Adipocyte (in vitro differentiated cells): ENCODE measurements around the gene ADAMTSL3.
"Not testable (repeated sequence)": the region's sequence is repeated elsewhere in the genome, so short reads cannot be mapped to it uniquely, and the experiment has no call there.

Source experiments
- DNase-seq: peaks from one replicate; pipeline ENCODE4 v3.0.0-alpha.2; 2015; ENCODE audit warnings: low read depth
- H3K27me3 ChIP-seq: replicated peaks from 2 replicates; pipeline ENCODE4 v1.7.0; 2013; ENCODE audit warnings: mild to moderate bottlenecking, low read length, moderate library complexity; ENCODE audit not compliant: control insufficient read depth, insufficient read depth
- H3K36me3 ChIP-seq: 2 replicates; pipeline ENCODE4 v1.7.0; 2013; ENCODE audit warnings: low read length, mild to moderate bottlenecking, moderate library complexity; ENCODE audit not compliant: control insufficient read depth, insufficient read depth, severe bottlenecking
- H3K4me1 ChIP-seq: 2 replicates; pipeline ENCODE4 v1.7.0; 2013; ENCODE audit warnings: mild to moderate bottlenecking, low read length, moderate library complexity; ENCODE audit not compliant: control insufficient read depth, insufficient read depth
- H3K4me3 ChIP-seq: 2 replicates; pipeline ENCODE4 v1.7.0; 2013; ENCODE audit warnings: mild to moderate bottlenecking, low read length, moderate library complexity
- H3K9ac ChIP-seq: 2 replicates; pipeline ENCODE4 v1.7.0; 2013; ENCODE audit warnings: mild to moderate bottlenecking, low read length, moderate library complexity
- H3K9me3 ChIP-seq: 2 replicates; pipeline ENCODE4 v1.7.0; 2013; ENCODE audit warnings: mild to moderate bottlenecking, low read length, moderate library complexity; ENCODE audit not compliant: control insufficient read depth

ADAMTSL3 gene

GRCh38 chr15:84016371-84016770, 362.4 kb downstream of the ADAMTSL3 start:
- H3K4me3 ChIP-seq = no peak overlapping the region
- no peak overlapping the region for H3K9ac ChIP-seq
- no peaks in the 10 kb centered on the region for H3K27me3 ChIP-seq

GRCh38 chr15:84022516-84022915, 368.6 kb downstream of the ADAMTSL3 start:
- DNase-seq = no peak
- peaks cover 4% of the 10 kb centered on the region for H3K9me3 ChIP-seq
- H3K4me3 ChIP-seq = no peak overlapping the region
- H3K36me3 ChIP-seq = no peaks in the 10 kb centered on the region
- no peak overlapping the region for H3K9ac ChIP-seq
- H3K27me3 ChIP-seq = no peaks in the 10 kb centered on the region
- H3K4me1 ChIP-seq = no peaks in the 10 kb centered on the region

More at GRCh38 chr15:84016371-84016770, 362.4 kb downstream of the ADAMTSL3 start:
- Histone ChIP-seq H3K9me3 (peaks cover 16% of the 10 kb centered on the region), H3K4me1 (no peaks in the 10 kb centered on the region), H3K36me3 (no peaks in the 10 kb centered on the region)
- DNase-seq = no peak

GRCh38 chr15:84023636-84024035, 369.7 kb downstream of the ADAMTSL3 start:
- H3K27me3 ChIP-seq = no peaks in the 10 kb centered on the region
- DNase-seq = peak; percentile 14
- no peak overlapping the region for H3K4me3 ChIP-seq
- no peaks in the 10 kb centered on the region for H3K4me1 ChIP-seq
- peaks cover 4% of the 10 kb centered on the region for H3K9me3 ChIP-seq
- no peak overlapping the region for H3K9ac ChIP-seq
- no peaks in the 10 kb centered on the region for H3K36me3 ChIP-seq

DNA sequence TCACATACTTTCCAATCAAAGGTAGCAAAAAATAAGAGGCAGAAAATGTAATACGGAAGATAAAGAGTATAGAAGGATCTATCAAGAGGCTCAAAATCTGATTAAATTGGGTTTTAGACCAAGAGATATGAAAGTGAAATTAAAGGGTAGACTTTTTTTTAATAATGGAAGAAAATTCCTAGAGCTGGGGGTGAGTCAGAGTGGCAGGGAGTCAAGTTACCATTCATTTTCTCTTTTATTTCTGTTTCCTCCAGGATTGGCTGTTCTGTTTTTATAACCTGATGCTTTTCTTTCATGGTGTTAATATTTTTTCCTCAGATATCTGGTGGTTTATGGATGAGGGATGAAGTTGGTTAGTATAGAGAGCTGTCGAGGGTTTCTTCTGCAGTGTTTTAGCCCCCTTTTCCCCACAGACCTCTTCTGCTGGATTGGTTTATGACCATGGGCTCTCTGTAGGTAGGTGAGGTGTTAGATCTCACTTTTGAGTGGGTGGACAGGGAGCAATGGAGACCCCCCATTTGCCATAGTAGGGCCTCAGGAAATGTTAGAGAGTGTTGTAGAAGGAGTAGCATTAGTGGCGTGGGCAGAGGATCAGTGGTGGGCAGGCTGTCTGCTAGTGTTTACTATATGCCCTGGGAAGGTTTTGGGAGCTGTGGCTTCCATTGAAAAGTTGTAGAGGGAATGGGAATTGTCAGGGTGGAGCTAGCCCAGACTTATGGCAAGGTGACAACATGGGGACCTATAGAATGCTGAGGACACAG, 380.1 kb downstream of the ADAMTSL3 start:
- H3K9ac ChIP-seq = no peak overlapping the region
- peaks cover 3% of the 10 kb centered on the region for H3K27me3 ChIP-seq
- H3K9me3 ChIP-seq = peaks cover 13% of the 10 kb centered on the region
- no peaks in the 10 kb centered on the region for H3K36me3 ChIP-seq
- no peaks in the 10 kb centered on the region for H3K4me1 ChIP-seq
- H3K4me3 ChIP-seq = no peak overlapping the region
- DNase-seq = peak; percentile 2

DNA sequence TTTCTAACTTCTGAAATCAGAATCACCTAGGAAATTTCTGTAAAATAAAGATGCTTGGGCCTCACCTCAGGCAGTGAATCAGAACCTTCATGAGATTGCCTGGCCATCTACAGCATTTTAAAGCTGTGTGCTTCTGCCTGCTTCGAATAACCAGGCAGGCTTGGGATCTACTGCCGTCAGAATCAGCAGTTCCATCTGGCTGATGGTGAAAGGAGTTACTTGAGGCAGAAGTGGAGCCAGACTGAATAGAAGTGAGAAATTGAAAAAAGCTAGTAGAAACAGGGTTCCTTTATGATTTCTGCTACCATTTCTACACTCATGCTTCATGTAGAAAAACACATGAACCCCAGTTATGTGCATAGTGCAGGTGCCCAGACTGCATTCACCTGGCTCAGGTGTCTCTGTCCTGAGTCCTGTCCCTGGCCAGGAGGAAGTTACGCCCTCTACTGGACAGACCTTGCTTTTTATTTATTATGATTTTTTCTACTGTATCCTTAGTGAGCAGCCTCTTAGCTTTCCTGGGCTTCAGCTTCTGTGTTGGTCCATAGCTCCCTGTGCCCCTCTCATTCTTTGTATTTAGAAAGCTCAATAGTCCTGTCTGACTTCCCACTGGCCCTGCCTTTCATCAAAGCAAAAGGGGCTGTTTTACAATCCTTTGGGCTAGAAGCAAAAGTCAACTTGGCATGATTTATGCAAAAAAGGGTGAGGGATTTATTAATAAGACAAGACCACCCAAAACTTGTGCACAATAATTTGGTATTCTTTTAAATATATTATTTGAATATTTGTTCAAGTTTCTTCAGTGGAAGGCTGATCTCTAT, 380.9 kb downstream of the ADAMTSL3 start:
- Histone ChIP-seq H3K36me3 (no peaks in the 10 kb centered on the region), H3K4me1 (no peaks in the 10 kb centered on the region), H3K4me3 (no peak overlapping the region), H3K9me3 (peaks cover 5% of the 10 kb centered on the region), H3K9ac (no peak overlapping the region), H3K27me3 (peaks cover 3% of the 10 kb centered on the region)
- no peak for DNase-seq

- peak; percentile 40 for DNase-seq
- peaks cover 3% of the 10 kb centered on the region for H3K27me3 ChIP-seq
- H3K4me1 ChIP-seq = no peaks in the 10 kb centered on the region
- H3K9me3 ChIP-seq = peaks cover under 1% of the 10 kb centered on the region
- no peak overlapping the region for H3K9ac ChIP-seq
- no peaks in the 10 kb centered on the region for H3K36me3 ChIP-seq
- H3K4me3 ChIP-seq = no peak overlapping the region
Measured at GRCh38 chr15:84035399-84035766, 381.5 kb downstream of the ADAMTSL3 start.

DNA sequence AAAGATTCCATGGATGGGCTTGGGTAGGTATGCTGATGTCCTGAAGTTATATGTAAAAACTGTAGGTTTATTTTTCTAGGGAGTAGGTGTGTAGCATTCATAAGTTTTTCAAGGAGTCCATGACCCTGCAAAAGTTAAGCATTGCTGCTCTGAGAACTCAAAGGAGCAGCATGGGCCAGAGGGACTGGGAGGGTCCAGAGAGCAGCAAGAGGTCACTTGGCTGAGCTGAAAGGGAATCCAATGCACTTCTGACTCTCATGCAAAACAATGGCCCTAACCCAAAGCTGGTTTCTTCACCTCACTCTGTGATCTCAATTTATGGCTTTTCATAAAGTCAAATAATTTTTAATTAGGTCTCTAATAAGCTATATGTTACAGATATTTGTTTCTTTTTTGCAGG, 383.4 kb downstream of the ADAMTSL3 start:
- H3K27me3 ChIP-seq = peaks cover 3% of the 10 kb centered on the region
- no peak overlapping the region for H3K4me3 ChIP-seq
- no peaks in the 10 kb centered on the region for H3K9me3 ChIP-seq
- no peak overlapping the region for H3K9ac ChIP-seq
- no peak for DNase-seq
- H3K36me3 ChIP-seq = no peaks in the 10 kb centered on the region
- H3K4me1 ChIP-seq = no peaks in the 10 kb centered on the region

DNA sequence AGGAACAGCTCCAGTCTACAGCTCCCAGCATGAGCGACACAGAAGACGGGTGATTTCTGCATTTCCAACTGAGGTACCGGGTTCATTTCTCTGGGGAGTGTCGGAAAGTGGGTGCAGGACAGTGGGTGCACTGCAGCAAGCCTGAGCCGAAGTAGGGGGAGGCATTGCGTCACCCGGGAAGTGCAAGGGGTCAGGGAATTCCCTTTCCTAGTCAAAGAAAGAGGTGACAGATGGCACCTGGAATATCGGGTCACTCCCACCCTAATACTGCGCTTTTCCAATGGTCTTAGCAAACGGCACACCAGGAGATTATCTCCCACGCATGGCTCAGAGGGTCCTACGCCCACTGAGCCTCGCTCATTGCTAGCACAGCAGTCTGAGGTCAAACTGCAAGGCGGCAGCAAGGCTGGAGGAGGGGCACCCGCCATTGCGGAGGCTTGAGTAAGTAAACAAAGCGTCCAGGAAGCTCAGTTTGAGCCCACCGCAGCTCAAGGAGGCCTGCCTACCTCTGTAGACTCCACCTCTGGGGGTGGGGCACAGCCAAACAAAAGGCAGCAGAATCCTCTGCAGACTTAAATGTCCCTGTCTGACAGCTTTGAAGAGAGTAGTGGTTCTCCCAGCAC, 388.6 kb downstream of the ADAMTSL3 start:
- H3K36me3 ChIP-seq, DNase-seq, H3K4me1 ChIP-seq, H3K9ac ChIP-seq, H3K9me3 ChIP-seq, H3K4me3 ChIP-seq, H3K27me3 ChIP-seq: not testable (repeated sequence)

DNA sequence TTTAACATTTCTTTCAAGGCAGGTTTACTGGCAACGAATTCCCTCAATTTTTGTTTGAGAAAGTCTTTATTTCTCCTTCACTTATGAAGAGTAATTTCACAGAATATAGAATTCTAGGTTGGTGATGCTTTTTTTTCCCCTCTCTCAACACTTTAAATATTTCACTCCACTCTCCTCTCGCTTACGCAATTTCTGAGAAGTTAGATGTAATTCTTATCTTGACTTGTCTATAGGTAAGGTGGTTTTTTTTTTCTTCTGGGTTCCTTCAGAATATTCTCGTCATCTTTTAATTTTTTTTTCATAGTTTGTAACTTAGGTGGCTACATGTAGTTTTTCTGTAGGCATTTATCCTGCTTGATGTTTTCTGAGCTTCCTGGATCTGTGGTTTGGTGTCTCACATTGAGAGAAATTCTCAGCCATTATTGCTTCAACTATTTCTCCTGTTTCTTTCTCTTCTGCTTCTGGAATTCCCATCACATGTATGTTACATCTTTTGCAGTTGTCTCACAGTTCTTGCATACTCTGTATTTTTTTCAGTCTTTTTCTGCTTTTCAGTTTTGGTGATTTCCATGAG, 392.2 kb downstream of the ADAMTSL3 start:
- no peaks in the 10 kb centered on the region for H3K9me3 ChIP-seq
- H3K4me1 ChIP-seq = no peaks in the 10 kb centered on the region
- no peaks in the 10 kb centered on the region for H3K27me3 ChIP-seq
- H3K9ac ChIP-seq = no peak overlapping the region
- no peak overlapping the region for H3K4me3 ChIP-seq
- no peak for DNase-seq
- no peaks in the 10 kb centered on the region for H3K36me3 ChIP-seq

DNA sequence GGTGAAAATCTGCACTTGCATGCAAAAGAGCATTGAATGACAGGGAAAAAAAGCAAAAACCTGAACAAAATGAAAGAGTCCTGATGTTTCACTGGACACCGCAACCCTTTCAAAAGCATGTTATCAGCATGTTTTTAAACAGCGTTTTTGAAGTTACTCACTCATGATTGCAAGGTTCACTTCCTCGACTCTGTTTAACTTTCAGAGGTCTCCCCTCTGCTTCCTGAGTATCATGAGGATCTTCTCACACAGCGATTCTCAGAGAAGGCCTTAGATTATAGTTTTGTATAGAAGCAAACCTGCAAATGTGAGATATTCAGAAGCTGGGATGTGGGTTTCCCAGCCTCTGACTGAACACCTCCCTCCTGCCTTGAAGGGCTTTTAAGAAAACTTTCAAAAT, 395.6 kb downstream of the ADAMTSL3 start:
- not testable (repeated sequence) for H3K9me3 ChIP-seq, H3K4me1 ChIP-seq, H3K27me3 ChIP-seq, H3K36me3 ChIP-seq, H3K4me3 ChIP-seq, DNase-seq, H3K9ac ChIP-seq

DNA sequence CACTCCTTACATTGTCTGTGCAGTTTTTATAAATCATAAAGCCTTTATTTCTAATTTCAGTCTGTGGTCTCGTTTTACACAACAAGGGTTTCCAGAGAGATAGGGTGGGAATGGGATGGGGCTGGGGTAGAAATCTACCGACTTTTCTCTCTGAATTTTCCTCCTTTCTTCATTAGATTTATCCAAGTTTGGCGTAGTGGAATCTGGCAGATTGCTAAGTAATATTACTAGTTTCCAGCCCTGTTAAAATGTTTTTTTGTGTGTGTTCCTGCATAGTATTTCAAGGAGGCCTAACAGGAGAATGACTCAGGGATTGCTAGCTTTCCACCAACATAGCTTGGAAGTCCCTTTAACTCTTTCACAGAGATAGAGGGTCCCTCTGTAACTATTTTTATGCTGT, 396.2 kb downstream of the ADAMTSL3 start:
- H3K36me3 ChIP-seq = no peaks in the 10 kb centered on the region
- H3K4me3 ChIP-seq = no peak overlapping the region
- H3K27me3 ChIP-seq = no peaks in the 10 kb centered on the region
- DNase-seq = no peak
- H3K9me3 ChIP-seq = no peaks in the 10 kb centered on the region
- no peak overlapping the region for H3K9ac ChIP-seq
- H3K4me1 ChIP-seq = no peaks in the 10 kb centered on the region
